GM19468 (cell line): ENCODE data around the gene CD68.
"Not testable (repeated sequence)": the region's sequence is repeated elsewhere in the genome, so short reads cannot be mapped to it uniquely, and the experiment has no call there.

Experiments used
- ATAC-seq: cut with Tn5 transposase; IDR thresholded peaks from one replicate; pipeline ENCODE4 v1.9.1; 2021; ENCODE audit warnings: mild to moderate bottlenecking, moderate library complexity, moderate number of reproducible peaks; ENCODE audit not compliant: unreplicated experiment; ENCODE audit errors: extremely low read depth

Gene CD68

GRCh38 chr17:7606280-7606679, 26.8 kb downstream of the CD68 start:
- no peak for ATAC-seq

- ATAC-seq = no peak
These were observed 31.2 kb downstream of the CD68 start for GRCh38 chr17:7610641-7611040.

- ATAC-seq = no peak
These were observed 32.3 kb downstream of the CD68 start for GRCh38 chr17:7611635-7612293.

GRCh38 chr17:7612294-7612640, 32.8 kb downstream of the CD68 start:
- ATAC-seq = no peak

- no peak for ATAC-seq
These were observed 34.5 kb downstream of the CD68 start for GRCh38 chr17:7613769-7614424.

GRCh38 chr17:7614425-7615264, 35.2 kb downstream of the CD68 start, which contains the start of gene FXR2:
TSS of gene FXR2 (minus strand) at chr17:7614897. CDS start at chr17:7614532, 365 bp downstream.
- ATAC-seq = peak; percentile 84

- no peak for ATAC-seq
These were observed 35.9 kb downstream of the CD68 start for GRCh38 chr17:7615265-7615747.

- ATAC-seq = no peak
These were observed 39.2 kb downstream of the CD68 start for GRCh38 chr17:7618608-7619007.

- ATAC-seq = no peak
These were observed 41.4 kb downstream of the CD68 start for GRCh38 chr17:7620835-7621234.

- no peak for ATAC-seq
These were observed 44.2 kb downstream of the CD68 start for GRCh38 chr17:7623661-7624060.

- not testable (repeated sequence) for ATAC-seq
These were observed 46.3 kb downstream of the CD68 start for GRCh38 chr17:7625749-7626148.

- ATAC-seq = no peak
These were observed 46.9 kb downstream of the CD68 start for GRCh38 chr17:7626307-7626706.

GRCh38 chr17:7626956-7627249, 47.5 kb downstream of the CD68 start:
- no peak for ATAC-seq

- ATAC-seq = no peak
These were observed 48.0 kb downstream of the CD68 start, which contains the start of gene SAT2 for GRCh38 chr17:7627250-7628121. TSS of gene SAT2 (minus strand) at chr17:7627821. CDS start at chr17:7627635, 186 bp downstream.

GRCh38 chr17:7629939-7630571, 50.6 kb downstream of the CD68 start, which contains the start of gene SHBG:
TSS of gene SHBG (plus strand) at chr17:7630135. CDS start at chr17:7630173, 38 bp downstream.
- no peak for ATAC-seq
